IMR-90 (cell line): Measurements from ENCODE around the gene THRB.

Experiments used
- CEBPB ChIP-seq: IDR thresholded peaks from 2 replicates; pipeline ENCODE4 v1.6.1; 2012; ENCODE audit warnings: low read depth, low read length, improper control_type of control experiment
- CTCF ChIP-seq: conservative IDR thresholded peaks from 2 replicates; pipeline ENCODE4 v1.5.1; 2012; ENCODE audit warnings: mild to moderate bottlenecking, low read depth, low read length, improper control_type of control experiment
- MAFK ChIP-seq: IDR thresholded peaks from 2 replicates; pipeline ENCODE4 v1.6.1; 2012; ENCODE audit warnings: low read depth, low read length, improper control_type of control experiment
- NFE2L2 ChIP-seq: fragments of 150-350 bp; IDR thresholded peaks from 2 replicates; pipeline ENCODE4 v1.6.1; 2016; ENCODE audit warnings: low read depth, mild to moderate bottlenecking, low read length
- POLR2A ChIP-seq: IDR thresholded peaks from 2 replicates; pipeline ENCODE4 v1.6.1; 2012; ENCODE audit warnings: mild to moderate bottlenecking, low read depth, low read length
- SMC3 ChIP-seq: fragments of 150-350 bp; IDR thresholded peaks from 2 replicates; pipeline ENCODE4 v1.6.1; 2016; ENCODE audit warnings: low read depth, mild to moderate bottlenecking, antibody characterized with exemption, low read length, moderate library complexity
- TF ChIP-seq, protein P1 (sequence below): fragments of 150-350 bp; IDR thresholded peaks from 2 replicates; pipeline ENCODE4 v1.6.1; 2017; ENCODE audit warnings: mild to moderate bottlenecking, antibody characterized with exemption, low read length, low read depth

DNA sequence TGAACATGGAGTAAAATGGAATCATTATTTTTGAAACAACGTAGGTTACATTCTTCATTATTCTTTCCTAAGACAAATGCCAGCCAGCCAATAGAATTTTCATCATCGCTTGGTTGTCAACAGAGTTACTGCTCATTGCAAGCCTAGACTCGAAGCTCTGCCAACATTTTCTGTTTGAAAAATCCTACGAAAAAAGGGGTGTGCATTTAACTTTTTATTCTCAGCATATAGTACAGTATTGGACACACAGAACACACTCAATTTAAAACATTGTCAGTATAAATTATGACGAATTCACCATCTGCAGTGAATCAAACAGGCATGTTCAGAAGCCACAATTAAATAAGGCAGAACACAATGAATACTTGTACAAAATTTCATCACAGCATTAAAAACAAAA is 317.4 kb downstream of the THRB start:
- TF ChIP-seq POLR2A (no peak), CTCF (no peak), CEBPB (no peak), NFE2L2 (no peak), SMC3 (no peak), MAFK (no peak)
- TF ChIP-seq, protein P1, sequence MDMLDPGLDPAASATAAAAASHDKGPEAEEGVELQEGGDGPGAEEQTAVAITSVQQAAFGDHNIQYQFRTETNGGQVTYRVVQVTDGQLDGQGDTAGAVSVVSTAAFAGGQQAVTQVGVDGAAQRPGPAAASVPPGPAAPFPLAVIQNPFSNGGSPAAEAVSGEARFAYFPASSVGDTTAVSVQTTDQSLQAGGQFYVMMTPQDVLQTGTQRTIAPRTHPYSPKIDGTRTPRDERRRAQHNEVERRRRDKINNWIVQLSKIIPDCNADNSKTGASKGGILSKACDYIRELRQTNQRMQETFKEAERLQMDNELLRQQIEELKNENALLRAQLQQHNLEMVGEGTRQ = no peak
